K562 (cell line): ENCODE measurements around the gene ZSWIM6. TPM values are rescaled to one million over a fixed set of nuclear protein-coding genes. Genes with fewer than 3 reads are reported as not detected.

Experiments used
- ATAC-seq: fragments of 200-7000 bp; cut with Tn5 transposase; 3 replicates; pipeline ENCODE4 v1.9.1; 2020; ENCODE audit warnings: moderate library complexity
- BruUV-seq: library from RNA; stranded (reverse); fragments of 400-500 nt; replicated peaks from 2 replicates; lab custom pipeline; 2021; lab: Mats Ljungman, UMichigan
- CTCF ChIA-PET: fragments of 300-600 bp; formaldehyde crosslinking; extraction: SDS; loops from one replicate; lab custom pipeline; 2021; ENCODE audit warnings: low intra/inter-chr PET ratio; lab: Yijun Ruan, JAX
- POLR2A ChIA-PET: fragments of 300-600, 350-650 bp; sonication (Branson Sonifier 250); formaldehyde crosslinking; extraction: SDS; loops from one replicate; lab custom pipeline; 2021; ENCODE audit warnings: antibody characterized with exemption, inconsistent platforms; lab: Yijun Ruan, JAX
- DNase-seq, 4 experiments: peaks; one replicate each; pipeline versions ENCODE4 v3.0.0 to v3.0.0-alpha.2; 2011 to 2018; ENCODE audit warnings: low spot score in 3 of 4, mixed read lengths in 3 of 4; ENCODE audit errors: extremely low read depth in 1 of 4
- FAIRE-seq: peaks from 2 replicates; lab custom pipeline; 2011; peaks lifted over from hg19 to GRCh38; lab: Jason Lieb, UNC
- H2AFZ ChIP-seq: 2 replicates; pipeline ENCODE4 v1.6.0; 2011; ENCODE audit warnings: low read depth, low read length, control low read depth, inconsistent platforms
- H3K27ac ChIP-seq: fragments of 200-600 bp; 3 replicates; pipeline ENCODE4 v1.8.0; 2011; ENCODE audit warnings: low read depth, mild to moderate bottlenecking, control low read depth, inconsistent platforms, low read length, moderate library complexity, mixed read lengths; ENCODE audit errors: extremely low read depth
- H3K27me3 ChIP-seq, 2 experiments: fragments of 300-600 bp in 1 of 2; 2 replicates in 1 of 2; 3 replicates in 1 of 2; pipeline versions ENCODE4 v1.6.0 to v1.8.0; 2011; ENCODE audit warnings: inconsistent platforms in 2 of 2, low read length in 2 of 2, mild to moderate bottlenecking in 1 of 2, mixed read lengths in 1 of 2, moderate library complexity in 1 of 2; ENCODE audit not compliant: control insufficient read depth in 2 of 2, insufficient read depth in 2 of 2
- H3K36me3 ChIP-seq: fragments of 300-600 bp; 3 replicates; pipeline ENCODE4 v1.8.0; 2011; ENCODE audit warnings: mild to moderate bottlenecking, low read length, inconsistent platforms; ENCODE audit not compliant: control insufficient read depth, insufficient read depth
- H3K4me1 ChIP-seq, 2 experiments: fragments of 200-600 bp in 1 of 2; replicated peaks in 1 of 2; 2 replicates in 1 of 2; 3 replicates in 1 of 2; pipeline versions ENCODE4 v1.5.1 to v1.8.0; 2011; ENCODE audit warnings: inconsistent platforms in 2 of 2, low read length in 2 of 2, mild to moderate bottlenecking in 1 of 2, mixed read lengths in 1 of 2, moderate library complexity in 1 of 2; ENCODE audit not compliant: control insufficient read depth in 2 of 2, insufficient read depth in 2 of 2
- H3K4me2 ChIP-seq: 2 replicates; pipeline ENCODE4 v1.6.1; 2011; ENCODE audit warnings: low read length, control low read depth, inconsistent platforms, mixed read lengths; ENCODE audit not compliant: insufficient read depth
- H3K4me3 ChIP-seq: fragments of 200-600 bp; sonication (generic), shearing (Covaris generic); 2 replicates; pipeline ENCODE4 v1.5.1; 2016; ENCODE audit warnings: control low read depth, inconsistent platforms
- H3K79me2 ChIP-seq: fragments of 200-600 bp; 3 replicates; pipeline ENCODE4 v1.8.0; 2011; ENCODE audit warnings: low read length, inconsistent platforms; ENCODE audit not compliant: control insufficient read depth, insufficient read depth
- H3K9ac ChIP-seq, 2 experiments: 2 replicates each; pipeline versions ENCODE4 v1.6.0 to v1.6.1; 2011; ENCODE audit warnings: low read depth in 2 of 2, low read length in 2 of 2, control low read depth in 1 of 2, inconsistent platforms in 1 of 2, mild to moderate bottlenecking in 1 of 2, mixed read lengths in 1 of 2; ENCODE audit not compliant: insufficient read depth in 1 of 2
- H3K9me1 ChIP-seq: one replicate; pipeline ENCODE4 v1.6.0; 2011; ENCODE audit warnings: inconsistent platforms, mild to moderate bottlenecking, low read length, moderate library complexity; ENCODE audit not compliant: control insufficient read depth, insufficient read depth
- H3K9me3 ChIP-seq: replicated peaks from 2 replicates; pipeline ENCODE4 v1.5.1; 2011; ENCODE audit warnings: low read depth, low read length, inconsistent platforms; ENCODE audit not compliant: control insufficient read depth, insufficient read depth
- H4K20me1 ChIP-seq: replicated peaks from 2 replicates; pipeline ENCODE4 v1.6.1; 2011; ENCODE audit warnings: low read length, inconsistent platforms, mixed read lengths; ENCODE audit not compliant: control insufficient read depth, insufficient read depth
- PCBP1 ChIP-seq: fragments of 200-400 bp; formaldehyde crosslinking; IDR thresholded peaks from 2 replicates; pipeline ENCODE4 v1.6.1; 2018; ENCODE audit warnings: mild to moderate bottlenecking, low read depth, low read length; ENCODE audit not compliant: poor library complexity, severe bottlenecking
- ZNF143 ChIP-seq: sonication (generic); formaldehyde crosslinking; IDR thresholded peaks from 2 replicates; pipeline ENCODE4 v1.9.0; 2022; ENCODE audit warnings: mild to moderate bottlenecking, missing genetic modification reagents
- WGBS: fragments of 100-300 bp; shearing (Covaris generic); methylation state at CpG from one replicate; pipeline ENCODE4 v1.1.6; 2016; ENCODE audit warnings: low coverage, mixed read lengths; ENCODE audit not compliant: insufficient coverage; ENCODE audit errors: missing lambda C conversion rate; 5-methylcytosine and 5-hydroxymethylcytosine counted together
- in situ Hi-C: fragments of 300-500 bp; cut with MboI; formaldehyde crosslinking; loops from 4 replicates; pipeline ENCODE4 v1.15.0; 2018; ENCODE audit warnings: inconsistent platforms, mixed read lengths
- intact Hi-C: fragments of 100-400 bp; cut with micrococcal nuclease; formaldehyde crosslinking; loops from 2 replicates; pipeline ENCODE4 v1.14.2; 2022
- polyA plus RNA-seq, 8 experiments: library from polyadenylated mRNA; depleted of rRNA in 4 of 8; stranded (reverse) in 5 of 8; unstranded in 3 of 8; fragments of >200 nt; fragmentation: Nextera tagmentation in 2 of 8; fragmentation: Illumina TruSeq in 1 of 8; extraction: Ambion mirVana in 2 of 8; extraction: Trizol in 1 of 8; gene quantifications; 2 replicates each; pipeline versions ENCODE4 v1.2.1 to v1.2.3, GENCODE V29; 2011 to 2014; ENCODE audit warnings: inconsistent platforms in 1 of 8, missing spikeins in 1 of 8
- total RNA-seq, 7 experiments: library from RNA; depleted of rRNA in 6 of 7; stranded (reverse); fragments of >200 nt in 6 of 7; fragmentation: Illumina TruSeq in 2 of 7; extraction: Trizol in 2 of 7; gene quantifications; 2 replicates each; pipeline versions ENCODE4 v1.2.1 to v1.2.3, GENCODE V29; 2011 to 2021; ENCODE audit warnings: low replicate concordance in 1 of 7
- TF ChIP-seq, protein P1 (sequence below): IDR thresholded peaks from 2 replicates; pipeline ENCODE4 v1.6.1; 2011; ENCODE audit warnings: borderline replicate concordance, low read depth, mild to moderate bottlenecking, moderate library complexity, low read length; ENCODE audit not compliant: insufficient read depth, poor library complexity, severe bottlenecking
- TF ChIP-seq, protein P2 (sequence below): fragments of 250-450 bp; sonication (Bioruptor Pico); IDR thresholded peaks from 2 replicates; pipeline ENCODE4 v1.8.0; 2022; ENCODE audit warnings: inconsistent platforms, mild to moderate bottlenecking, moderate library complexity, borderline replicate concordance

The ZSWIM6 gene
- total and polyA plus RNA-seq, 9 of the 15 experiments (the other 6 are each of a cell fraction or from before 2014, with no cell fraction given) = 0.81 to 3.2 (median 2.0) TPM

DNA sequence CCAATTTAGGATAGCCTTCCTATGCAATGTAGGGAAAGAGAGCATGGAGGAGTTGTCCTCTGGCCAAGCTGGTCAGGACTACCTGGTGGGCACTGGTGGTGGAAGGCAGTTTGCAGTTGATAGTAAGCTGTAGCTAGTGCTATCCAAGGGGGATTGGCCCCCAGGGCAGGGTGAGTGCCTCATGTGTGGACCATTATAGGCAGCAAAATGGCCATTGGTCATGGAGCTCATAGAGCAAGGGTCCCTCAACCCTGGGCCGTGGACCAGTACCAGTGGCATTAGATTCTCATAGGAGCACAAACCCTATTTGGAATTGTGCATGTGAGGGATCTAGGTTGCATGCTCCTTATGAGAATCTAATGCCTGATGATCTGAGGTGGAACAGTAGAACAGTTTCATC is 139.3 kb downstream of the ZSWIM6 start:
- Histone ChIP-seq H3K9ac (no peak overlapping the region), H3K79me2 (no peaks in the 10 kb centered on the region), H2AFZ (no peak overlapping the region), H3K36me3 (no peaks in the 10 kb centered on the region), H3K4me2 (no peak overlapping the region), H3K4me1 (no peaks in the 10 kb centered on the region), H3K9me3 (no peaks in the 10 kb centered on the region), H4K20me1 (no peaks in the 10 kb centered on the region), H3K27ac (no peak overlapping the region), H3K27me3 (peaks cover 0 to 4% of the 10 kb centered on the region in 2 experiments; a peak in 1 of 5 replicates), H3K4me3 (no peak overlapping the region), H3K9me1 (no peaks in the 10 kb centered on the region)
- FAIRE-seq (no peak), DNase-seq (no peak), ATAC-seq (no peak)
- WGBS = 0% methylated on average over 1 of the region's 1 CpG
- no TSS peak for BruUV-seq
- CTCF ChIA-PET = no interaction called here
- in situ Hi-C loops (no loop called here), intact Hi-C loops (no loop called here)
- POLR2A ChIA-PET = no interaction called here
- TF ChIP-seq, protein P1, sequence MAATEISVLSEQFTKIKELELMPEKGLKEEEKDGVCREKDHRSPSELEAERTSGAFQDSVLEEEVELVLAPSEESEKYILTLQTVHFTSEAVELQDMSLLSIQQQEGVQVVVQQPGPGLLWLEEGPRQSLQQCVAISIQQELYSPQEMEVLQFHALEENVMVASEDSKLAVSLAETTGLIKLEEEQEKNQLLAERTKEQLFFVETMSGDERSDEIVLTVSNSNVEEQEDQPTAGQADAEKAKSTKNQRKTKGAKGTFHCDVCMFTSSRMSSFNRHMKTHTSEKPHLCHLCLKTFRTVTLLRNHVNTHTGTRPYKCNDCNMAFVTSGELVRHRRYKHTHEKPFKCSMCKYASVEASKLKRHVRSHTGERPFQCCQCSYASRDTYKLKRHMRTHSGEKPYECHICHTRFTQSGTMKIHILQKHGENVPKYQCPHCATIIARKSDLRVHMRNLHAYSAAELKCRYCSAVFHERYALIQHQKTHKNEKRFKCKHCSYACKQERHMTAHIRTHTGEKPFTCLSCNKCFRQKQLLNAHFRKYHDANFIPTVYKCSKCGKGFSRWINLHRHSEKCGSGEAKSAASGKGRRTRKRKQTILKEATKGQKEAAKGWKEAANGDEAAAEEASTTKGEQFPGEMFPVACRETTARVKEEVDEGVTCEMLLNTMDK = no peak
- no peak for TF ChIP-seq PCBP1
- no peak for TF ChIP-seq ZNF143 (CRISPR knock-in tag)
- TF ChIP-seq, protein P2, sequence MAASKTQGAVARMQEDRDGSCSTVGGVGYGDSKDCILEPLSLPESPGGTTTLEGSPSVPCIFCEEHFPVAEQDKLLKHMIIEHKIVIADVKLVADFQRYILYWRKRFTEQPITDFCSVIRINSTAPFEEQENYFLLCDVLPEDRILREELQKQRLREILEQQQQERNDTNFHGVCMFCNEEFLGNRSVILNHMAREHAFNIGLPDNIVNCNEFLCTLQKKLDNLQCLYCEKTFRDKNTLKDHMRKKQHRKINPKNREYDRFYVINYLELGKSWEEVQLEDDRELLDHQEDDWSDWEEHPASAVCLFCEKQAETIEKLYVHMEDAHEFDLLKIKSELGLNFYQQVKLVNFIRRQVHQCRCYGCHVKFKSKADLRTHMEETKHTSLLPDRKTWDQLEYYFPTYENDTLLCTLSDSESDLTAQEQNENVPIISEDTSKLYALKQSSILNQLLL (CRISPR knock-in tag) = no peak
